Measurements from ENCODE around the gene ADPRS. TPM values are rescaled to one million over a fixed set of nuclear protein-coding genes. Genes with fewer than 3 reads are reported as not detected.

Gene ADPRS
- total and polyA plus RNA-seq, 9 of the 15 experiments (the other 6 are each of a cell fraction or from before 2014, with no cell fraction given) = 5.9 to 40.0 (median 27.4) TPM

GRCh38 chr1:36096500-36097432, 8.1 kb downstream of the ADPRS start (continued):
- TF ChIP-seq, protein P1, sequence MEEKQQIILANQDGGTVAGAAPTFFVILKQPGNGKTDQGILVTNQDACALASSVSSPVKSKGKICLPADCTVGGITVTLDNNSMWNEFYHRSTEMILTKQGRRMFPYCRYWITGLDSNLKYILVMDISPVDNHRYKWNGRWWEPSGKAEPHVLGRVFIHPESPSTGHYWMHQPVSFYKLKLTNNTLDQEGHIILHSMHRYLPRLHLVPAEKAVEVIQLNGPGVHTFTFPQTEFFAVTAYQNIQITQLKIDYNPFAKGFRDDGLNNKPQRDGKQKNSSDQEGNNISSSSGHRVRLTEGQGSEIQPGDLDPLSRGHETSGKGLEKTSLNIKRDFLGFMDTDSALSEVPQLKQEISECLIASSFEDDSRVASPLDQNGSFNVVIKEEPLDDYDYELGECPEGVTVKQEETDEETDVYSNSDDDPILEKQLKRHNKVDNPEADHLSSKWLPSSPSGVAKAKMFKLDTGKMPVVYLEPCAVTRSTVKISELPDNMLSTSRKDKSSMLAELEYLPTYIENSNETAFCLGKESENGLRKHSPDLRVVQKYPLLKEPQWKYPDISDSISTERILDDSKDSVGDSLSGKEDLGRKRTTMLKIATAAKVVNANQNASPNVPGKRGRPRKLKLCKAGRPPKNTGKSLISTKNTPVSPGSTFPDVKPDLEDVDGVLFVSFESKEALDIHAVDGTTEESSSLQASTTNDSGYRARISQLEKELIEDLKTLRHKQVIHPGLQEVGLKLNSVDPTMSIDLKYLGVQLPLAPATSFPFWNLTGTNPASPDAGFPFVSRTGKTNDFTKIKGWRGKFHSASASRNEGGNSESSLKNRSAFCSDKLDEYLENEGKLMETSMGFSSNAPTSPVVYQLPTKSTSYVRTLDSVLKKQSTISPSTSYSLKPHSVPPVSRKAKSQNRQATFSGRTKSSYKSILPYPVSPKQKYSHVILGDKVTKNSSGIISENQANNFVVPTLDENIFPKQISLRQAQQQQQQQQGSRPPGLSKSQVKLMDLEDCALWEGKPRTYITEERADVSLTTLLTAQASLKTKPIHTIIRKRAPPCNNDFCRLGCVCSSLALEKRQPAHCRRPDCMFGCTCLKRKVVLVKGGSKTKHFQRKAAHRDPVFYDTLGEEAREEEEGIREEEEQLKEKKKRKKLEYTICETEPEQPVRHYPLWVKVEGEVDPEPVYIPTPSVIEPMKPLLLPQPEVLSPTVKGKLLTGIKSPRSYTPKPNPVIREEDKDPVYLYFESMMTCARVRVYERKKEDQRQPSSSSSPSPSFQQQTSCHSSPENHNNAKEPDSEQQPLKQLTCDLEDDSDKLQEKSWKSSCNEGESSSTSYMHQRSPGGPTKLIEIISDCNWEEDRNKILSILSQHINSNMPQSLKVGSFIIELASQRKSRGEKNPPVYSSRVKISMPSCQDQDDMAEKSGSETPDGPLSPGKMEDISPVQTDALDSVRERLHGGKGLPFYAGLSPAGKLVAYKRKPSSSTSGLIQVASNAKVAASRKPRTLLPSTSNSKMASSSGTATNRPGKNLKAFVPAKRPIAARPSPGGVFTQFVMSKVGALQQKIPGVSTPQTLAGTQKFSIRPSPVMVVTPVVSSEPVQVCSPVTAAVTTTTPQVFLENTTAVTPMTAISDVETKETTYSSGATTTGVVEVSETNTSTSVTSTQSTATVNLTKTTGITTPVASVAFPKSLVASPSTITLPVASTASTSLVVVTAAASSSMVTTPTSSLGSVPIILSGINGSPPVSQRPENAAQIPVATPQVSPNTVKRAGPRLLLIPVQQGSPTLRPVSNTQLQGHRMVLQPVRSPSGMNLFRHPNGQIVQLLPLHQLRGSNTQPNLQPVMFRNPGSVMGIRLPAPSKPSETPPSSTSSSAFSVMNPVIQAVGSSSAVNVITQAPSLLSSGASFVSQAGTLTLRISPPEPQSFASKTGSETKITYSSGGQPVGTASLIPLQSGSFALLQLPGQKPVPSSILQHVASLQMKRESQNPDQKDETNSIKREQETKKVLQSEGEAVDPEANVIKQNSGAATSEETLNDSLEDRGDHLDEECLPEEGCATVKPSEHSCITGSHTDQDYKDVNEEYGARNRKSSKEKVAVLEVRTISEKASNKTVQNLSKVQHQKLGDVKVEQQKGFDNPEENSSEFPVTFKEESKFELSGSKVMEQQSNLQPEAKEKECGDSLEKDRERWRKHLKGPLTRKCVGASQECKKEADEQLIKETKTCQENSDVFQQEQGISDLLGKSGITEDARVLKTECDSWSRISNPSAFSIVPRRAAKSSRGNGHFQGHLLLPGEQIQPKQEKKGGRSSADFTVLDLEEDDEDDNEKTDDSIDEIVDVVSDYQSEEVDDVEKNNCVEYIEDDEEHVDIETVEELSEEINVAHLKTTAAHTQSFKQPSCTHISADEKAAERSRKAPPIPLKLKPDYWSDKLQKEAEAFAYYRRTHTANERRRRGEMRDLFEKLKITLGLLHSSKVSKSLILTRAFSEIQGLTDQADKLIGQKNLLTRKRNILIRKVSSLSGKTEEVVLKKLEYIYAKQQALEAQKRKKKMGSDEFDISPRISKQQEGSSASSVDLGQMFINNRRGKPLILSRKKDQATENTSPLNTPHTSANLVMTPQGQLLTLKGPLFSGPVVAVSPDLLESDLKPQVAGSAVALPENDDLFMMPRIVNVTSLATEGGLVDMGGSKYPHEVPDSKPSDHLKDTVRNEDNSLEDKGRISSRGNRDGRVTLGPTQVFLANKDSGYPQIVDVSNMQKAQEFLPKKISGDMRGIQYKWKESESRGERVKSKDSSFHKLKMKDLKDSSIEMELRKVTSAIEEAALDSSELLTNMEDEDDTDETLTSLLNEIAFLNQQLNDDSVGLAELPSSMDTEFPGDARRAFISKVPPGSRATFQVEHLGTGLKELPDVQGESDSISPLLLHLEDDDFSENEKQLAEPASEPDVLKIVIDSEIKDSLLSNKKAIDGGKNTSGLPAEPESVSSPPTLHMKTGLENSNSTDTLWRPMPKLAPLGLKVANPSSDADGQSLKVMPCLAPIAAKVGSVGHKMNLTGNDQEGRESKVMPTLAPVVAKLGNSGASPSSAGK (IDR thresholded peaks at IDR 0.05) = no peak
- TF ChIP-seq HDGF (IDR thresholded peaks at IDR 0.05) (no peak), CTBP1 (IDR thresholded peaks at IDR 0.05; ENCODE audit: borderline replicate concordance) (no peak), FOXM1 (IDR thresholded peaks at IDR 0.05; ENCODE audit: low read depth) (no peak), FOXM1 (CRISPR knock-in tag; IDR thresholded peaks at IDR 0.05; ENCODE audit: low read depth) (no peak), BRF2 (IDR thresholded peaks at IDR 0.05; ENCODE audit: borderline replicate concordance, insufficient read depth, insufficient read length) (no peak), RFX7 (CRISPR knock-in tag; IDR thresholded peaks at IDR 0.05) (no peak), POLR2G (IDR thresholded peaks at IDR 0.05; ENCODE audit: low read depth, low read length) (peak; percentile 45)
- TF ChIP-seq, protein P2, sequence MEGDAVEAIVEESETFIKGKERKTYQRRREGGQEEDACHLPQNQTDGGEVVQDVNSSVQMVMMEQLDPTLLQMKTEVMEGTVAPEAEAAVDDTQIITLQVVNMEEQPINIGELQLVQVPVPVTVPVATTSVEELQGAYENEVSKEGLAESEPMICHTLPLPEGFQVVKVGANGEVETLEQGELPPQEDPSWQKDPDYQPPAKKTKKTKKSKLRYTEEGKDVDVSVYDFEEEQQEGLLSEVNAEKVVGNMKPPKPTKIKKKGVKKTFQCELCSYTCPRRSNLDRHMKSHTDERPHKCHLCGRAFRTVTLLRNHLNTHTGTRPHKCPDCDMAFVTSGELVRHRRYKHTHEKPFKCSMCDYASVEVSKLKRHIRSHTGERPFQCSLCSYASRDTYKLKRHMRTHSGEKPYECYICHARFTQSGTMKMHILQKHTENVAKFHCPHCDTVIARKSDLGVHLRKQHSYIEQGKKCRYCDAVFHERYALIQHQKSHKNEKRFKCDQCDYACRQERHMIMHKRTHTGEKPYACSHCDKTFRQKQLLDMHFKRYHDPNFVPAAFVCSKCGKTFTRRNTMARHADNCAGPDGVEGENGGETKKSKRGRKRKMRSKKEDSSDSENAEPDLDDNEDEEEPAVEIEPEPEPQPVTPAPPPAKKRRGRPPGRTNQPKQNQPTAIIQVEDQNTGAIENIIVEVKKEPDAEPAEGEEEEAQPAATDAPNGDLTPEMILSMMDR (IDR thresholded peaks at IDR 0.05 in 2 of 3, conservative IDR thresholded peaks at IDR 0.05 in 1 of 3; ENCODE audit: insufficient read depth in 2 of 3, low read depth in 1 of 3, low read length in 3 of 3) = peak; percentile 33 to 72 (median 34)
- TF ChIP-seq, protein P3, sequence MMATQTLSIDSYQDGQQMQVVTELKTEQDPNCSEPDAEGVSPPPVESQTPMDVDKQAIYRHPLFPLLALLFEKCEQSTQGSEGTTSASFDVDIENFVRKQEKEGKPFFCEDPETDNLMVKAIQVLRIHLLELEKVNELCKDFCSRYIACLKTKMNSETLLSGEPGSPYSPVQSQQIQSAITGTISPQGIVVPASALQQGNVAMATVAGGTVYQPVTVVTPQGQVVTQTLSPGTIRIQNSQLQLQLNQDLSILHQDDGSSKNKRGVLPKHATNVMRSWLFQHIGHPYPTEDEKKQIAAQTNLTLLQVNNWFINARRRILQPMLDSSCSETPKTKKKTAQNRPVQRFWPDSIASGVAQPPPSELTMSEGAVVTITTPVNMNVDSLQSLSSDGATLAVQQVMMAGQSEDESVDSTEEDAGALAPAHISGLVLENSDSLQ (IDR thresholded peaks at IDR 0.05) = no peak
